Measurements from ENCODE around the gene MINDY4.

The MINDY4 gene

DNA sequence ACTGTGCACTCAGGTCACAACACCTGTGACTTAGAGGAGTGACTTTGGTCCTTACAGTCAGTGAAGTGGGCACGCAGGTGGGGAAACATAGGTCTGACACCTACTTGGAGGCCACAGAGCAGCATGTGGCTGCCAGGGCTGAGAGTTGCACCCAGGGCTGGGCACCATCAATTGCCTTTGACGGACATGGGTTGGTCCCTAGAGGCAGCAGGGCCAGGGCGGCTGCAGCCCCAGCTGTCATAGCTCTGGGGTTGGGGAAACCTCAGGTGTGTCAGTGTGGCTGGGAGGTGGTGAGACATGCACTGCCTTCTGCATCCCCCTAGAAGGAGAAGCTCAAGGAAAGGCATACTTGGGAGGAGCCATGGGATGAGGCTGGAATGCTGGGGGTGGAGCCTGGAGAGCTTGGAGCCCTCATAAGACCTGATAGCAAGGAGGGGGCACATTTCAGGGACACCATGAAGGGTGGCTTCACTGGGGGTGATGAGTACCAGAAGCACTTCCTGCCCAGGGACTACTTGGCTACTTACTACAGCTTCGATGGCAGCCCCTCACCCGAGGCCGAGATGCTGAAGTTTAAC is 19.4 kb upstream of the MINDY4 start, which contains the start of gene INMT:
TSS of gene INMT (plus strand) at position 440 of the 578 bp plus-strand sequence. CDS start at position 456, 16 bp downstream.
- H3K27ac ChIP-seq (ENCODE audit: low read depth, low read length) = no peak within 1 kb of the TSS
- H3K4me3 ChIP-seq (ENCODE audit: low read length) = no peak within 1 kb of the TSS
- no peaks in the 10 kb centered on the region for H3F3A ChIP-seq (ENCODE audit: control insufficient read depth, insufficient read depth)
- H3K9me3 ChIP-seq (ENCODE audit: control insufficient read depth, insufficient read depth, low read length) = no peaks in the 10 kb centered on the region
- no peaks in the 10 kb centered on the region for H3K36me3 ChIP-seq (ENCODE audit: control insufficient read depth, low read length)
- H3K9me2 ChIP-seq (replicated peaks; ENCODE audit: control insufficient read depth, low read length) = no peaks in the 10 kb centered on the region
- H3K4me2 ChIP-seq (ENCODE audit: low read length) = no peak within 1 kb of the TSS
- H3K79me2 ChIP-seq (ENCODE audit: control insufficient read depth, low read length) = no peaks in the 10 kb centered on the region
- no peaks in the 10 kb centered on the region for H3K4me1 ChIP-seq (ENCODE audit: control insufficient read depth, low read length)
- peaks cover 14% of the 10 kb centered on the region; the same call in 1 of the 2 replicates for H3K27me3 ChIP-seq (ENCODE audit: control insufficient read depth, low read length)
- H4K20me1 ChIP-seq (ENCODE audit: control insufficient read depth, insufficient read depth, low read depth, low read length) = no peaks in the 10 kb centered on the region
- TF ChIP-seq, protein P1, sequence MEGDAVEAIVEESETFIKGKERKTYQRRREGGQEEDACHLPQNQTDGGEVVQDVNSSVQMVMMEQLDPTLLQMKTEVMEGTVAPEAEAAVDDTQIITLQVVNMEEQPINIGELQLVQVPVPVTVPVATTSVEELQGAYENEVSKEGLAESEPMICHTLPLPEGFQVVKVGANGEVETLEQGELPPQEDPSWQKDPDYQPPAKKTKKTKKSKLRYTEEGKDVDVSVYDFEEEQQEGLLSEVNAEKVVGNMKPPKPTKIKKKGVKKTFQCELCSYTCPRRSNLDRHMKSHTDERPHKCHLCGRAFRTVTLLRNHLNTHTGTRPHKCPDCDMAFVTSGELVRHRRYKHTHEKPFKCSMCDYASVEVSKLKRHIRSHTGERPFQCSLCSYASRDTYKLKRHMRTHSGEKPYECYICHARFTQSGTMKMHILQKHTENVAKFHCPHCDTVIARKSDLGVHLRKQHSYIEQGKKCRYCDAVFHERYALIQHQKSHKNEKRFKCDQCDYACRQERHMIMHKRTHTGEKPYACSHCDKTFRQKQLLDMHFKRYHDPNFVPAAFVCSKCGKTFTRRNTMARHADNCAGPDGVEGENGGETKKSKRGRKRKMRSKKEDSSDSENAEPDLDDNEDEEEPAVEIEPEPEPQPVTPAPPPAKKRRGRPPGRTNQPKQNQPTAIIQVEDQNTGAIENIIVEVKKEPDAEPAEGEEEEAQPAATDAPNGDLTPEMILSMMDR (IDR thresholded peaks at IDR 0.05; ENCODE audit: low read depth, low read length, poor library complexity, severe bottlenecking) = no peak
- TF ChIP-seq EZH2phosphoT487 (IDR thresholded peaks at IDR 0.05; ENCODE audit: borderline replicate concordance, low read length) = no peak

DNA sequence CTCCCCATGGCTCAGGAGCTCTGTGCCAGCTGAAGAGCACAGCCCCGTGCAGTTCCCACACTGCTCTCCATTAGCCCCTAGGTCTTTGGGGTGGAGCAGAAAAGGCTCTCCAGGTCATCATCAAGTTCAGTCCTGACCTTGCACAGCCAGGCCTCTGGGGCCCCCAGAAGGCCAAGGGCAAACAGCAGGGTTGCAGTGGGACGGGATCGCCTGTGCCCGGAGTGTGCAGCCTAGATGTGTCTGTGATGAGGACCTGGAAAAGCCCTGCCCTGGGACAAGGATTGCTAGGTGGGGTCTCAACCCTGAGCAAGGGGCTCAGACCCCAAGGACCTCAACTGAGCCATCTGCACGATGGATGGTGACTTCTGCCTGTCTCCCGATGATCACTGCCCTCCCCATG is 18.7 kb upstream of the MINDY4 start:
- TF ChIP-seq EZH2phosphoT487 (IDR thresholded peaks at IDR 0.05; ENCODE audit: borderline replicate concordance, low read length) = no peak
- TF ChIP-seq, protein P1 (IDR thresholded peaks at IDR 0.05; ENCODE audit: low read depth, low read length, poor library complexity, severe bottlenecking) = no peak
- H3K36me3 ChIP-seq (ENCODE audit: control insufficient read depth, low read length) = no peaks in the 10 kb centered on the region

DNA sequence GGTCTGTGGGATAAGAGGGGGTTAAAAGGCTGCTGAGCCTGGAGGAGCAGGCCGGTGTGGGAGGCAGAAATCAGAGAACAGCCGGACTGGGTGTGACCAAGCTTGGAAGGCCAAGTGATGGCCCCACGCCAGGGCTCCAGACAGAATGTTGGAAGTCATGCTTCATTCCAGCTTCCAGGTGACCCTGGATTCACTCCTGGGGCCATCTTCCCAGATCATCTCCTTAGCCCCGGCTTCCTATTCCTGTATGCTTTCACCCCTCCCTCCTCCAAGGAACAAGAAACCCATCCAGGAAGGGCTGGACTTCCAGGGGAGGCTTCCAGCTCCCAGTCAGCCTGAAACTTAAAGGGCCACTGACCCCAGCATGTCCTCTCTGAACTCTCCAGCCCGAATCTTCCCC is 18.2 kb upstream of the MINDY4 start:
- Histone ChIP-seq H3K27ac (ENCODE audit: low read depth, low read length) (no peak overlapping the region), H3K4me2 (ENCODE audit: low read length) (no peak overlapping the region), H3K36me3 (ENCODE audit: control insufficient read depth, low read length) (no peaks in the 10 kb centered on the region), H3F3A (ENCODE audit: control insufficient read depth, insufficient read depth) (no peaks in the 10 kb centered on the region), H3K79me2 (ENCODE audit: control insufficient read depth, low read length) (no peaks in the 10 kb centered on the region), H3K27me3 (ENCODE audit: control insufficient read depth, low read length) (peaks cover 15% of the 10 kb centered on the region; the same call in 1 of the 2 replicates), H3K4me1 (ENCODE audit: control insufficient read depth, low read length) (peaks cover 3% of the 10 kb centered on the region), H3K4me3 (ENCODE audit: low read length) (no peak overlapping the region), H4K20me1 (ENCODE audit: control insufficient read depth, insufficient read depth, low read depth, low read length) (no peaks in the 10 kb centered on the region), H3K9me3 (ENCODE audit: control insufficient read depth, insufficient read depth, low read length) (no peaks in the 10 kb centered on the region), H3K9me2 (replicated peaks; ENCODE audit: control insufficient read depth, low read length) (no peaks in the 10 kb centered on the region)
- no peak for TF ChIP-seq EZH2phosphoT487 (IDR thresholded peaks at IDR 0.05; ENCODE audit: borderline replicate concordance, low read length)

More for the DNA sequence above, 18.7 kb upstream of the MINDY4 start:
- no peaks in the 10 kb centered on the region for H3K9me3 ChIP-seq (ENCODE audit: control insufficient read depth, insufficient read depth, low read length)
- no peak overlapping the region for H3K4me3 ChIP-seq (ENCODE audit: low read length)
- no peak overlapping the region for H3K4me2 ChIP-seq (ENCODE audit: low read length)
- no peaks in the 10 kb centered on the region for H3K4me1 ChIP-seq (ENCODE audit: control insufficient read depth, low read length)
- H3F3A ChIP-seq (ENCODE audit: control insufficient read depth, insufficient read depth) = no peaks in the 10 kb centered on the region
- H4K20me1 ChIP-seq (ENCODE audit: control insufficient read depth, insufficient read depth, low read depth, low read length) = no peaks in the 10 kb centered on the region
- H3K27ac ChIP-seq (ENCODE audit: low read depth, low read length) = no peak overlapping the region
- H3K79me2 ChIP-seq (ENCODE audit: control insufficient read depth, low read length) = no peaks in the 10 kb centered on the region
- no peaks in the 10 kb centered on the region for H3K9me2 ChIP-seq (replicated peaks; ENCODE audit: control insufficient read depth, low read length)
- H3K27me3 ChIP-seq (ENCODE audit: control insufficient read depth, low read length) = peaks cover 14% of the 10 kb centered on the region; the same call in 1 of the 2 replicates

DNA sequence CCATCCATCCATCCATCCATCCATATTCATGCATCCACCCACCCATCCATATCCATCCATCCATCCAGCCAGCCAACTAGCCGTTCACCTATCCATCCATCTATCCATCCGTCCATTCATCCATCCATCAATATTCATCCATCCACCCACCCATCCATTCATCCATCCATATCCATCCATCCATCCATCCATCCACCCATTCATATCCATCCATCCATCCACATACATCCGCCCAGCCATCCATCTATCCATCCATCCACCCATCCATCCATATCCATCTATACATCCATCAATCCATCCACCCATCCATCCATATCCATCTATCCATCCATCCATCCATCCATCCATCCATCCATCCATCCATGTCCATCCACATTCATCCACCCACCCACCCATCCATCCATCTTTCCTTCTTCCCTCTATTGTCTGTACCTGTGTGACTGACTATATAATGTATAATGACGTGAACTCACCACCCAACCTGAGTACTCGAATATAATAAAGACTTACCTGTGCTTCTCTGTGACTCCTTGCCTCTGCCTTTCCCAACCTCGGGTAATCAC is 16.8 kb upstream of the MINDY4 start:
- no peaks in the 10 kb centered on the region for H3K79me2 ChIP-seq (ENCODE audit: control insufficient read depth, low read length)
- peaks cover 5% of the 10 kb centered on the region for H3K4me1 ChIP-seq (ENCODE audit: control insufficient read depth, low read length)
- H3K36me3 ChIP-seq (ENCODE audit: control insufficient read depth, low read length) = no peaks in the 10 kb centered on the region
- no peak overlapping the region for H3K27ac ChIP-seq (ENCODE audit: low read depth, low read length)
- H3K9me3 ChIP-seq (ENCODE audit: control insufficient read depth, insufficient read depth, low read length) = no peaks in the 10 kb centered on the region
- no peaks in the 10 kb centered on the region for H3F3A ChIP-seq (ENCODE audit: control insufficient read depth, insufficient read depth)
- peaks cover 6% of the 10 kb centered on the region; the same call in 1 of the 2 replicates for H3K27me3 ChIP-seq (ENCODE audit: control insufficient read depth, low read length)
- H4K20me1 ChIP-seq (ENCODE audit: control insufficient read depth, insufficient read depth, low read depth, low read length) = no peaks in the 10 kb centered on the region
- no peak for TF ChIP-seq EZH2phosphoT487 (IDR thresholded peaks at IDR 0.05; ENCODE audit: borderline replicate concordance, low read length)
- TF ChIP-seq, protein P1 (IDR thresholded peaks at IDR 0.05; ENCODE audit: low read depth, low read length, poor library complexity, severe bottlenecking) = no peak
- no peak overlapping the region for H3K4me3 ChIP-seq (ENCODE audit: low read length)
- no peak overlapping the region for H3K4me2 ChIP-seq (ENCODE audit: low read length)
- H3K9me2 ChIP-seq (replicated peaks; ENCODE audit: control insufficient read depth, low read length) = no peaks in the 10 kb centered on the region
